COR-L47 (cell line): ENCODE data around the gene UGT1A9.
A peak's percentile ranks its signal among the peaks of the same experiment; 100 is the strongest.
"Not testable (repeated sequence)": the region's sequence is repeated elsewhere in the genome, so short reads cannot be mapped to it uniquely, and the experiment has no call there.

Experiments used
- DNase-seq: peaks from one replicate; lab custom pipeline; 2025; lab: John Stamatoyannopoulos, UW

Gene UGT1A9

DNA sequence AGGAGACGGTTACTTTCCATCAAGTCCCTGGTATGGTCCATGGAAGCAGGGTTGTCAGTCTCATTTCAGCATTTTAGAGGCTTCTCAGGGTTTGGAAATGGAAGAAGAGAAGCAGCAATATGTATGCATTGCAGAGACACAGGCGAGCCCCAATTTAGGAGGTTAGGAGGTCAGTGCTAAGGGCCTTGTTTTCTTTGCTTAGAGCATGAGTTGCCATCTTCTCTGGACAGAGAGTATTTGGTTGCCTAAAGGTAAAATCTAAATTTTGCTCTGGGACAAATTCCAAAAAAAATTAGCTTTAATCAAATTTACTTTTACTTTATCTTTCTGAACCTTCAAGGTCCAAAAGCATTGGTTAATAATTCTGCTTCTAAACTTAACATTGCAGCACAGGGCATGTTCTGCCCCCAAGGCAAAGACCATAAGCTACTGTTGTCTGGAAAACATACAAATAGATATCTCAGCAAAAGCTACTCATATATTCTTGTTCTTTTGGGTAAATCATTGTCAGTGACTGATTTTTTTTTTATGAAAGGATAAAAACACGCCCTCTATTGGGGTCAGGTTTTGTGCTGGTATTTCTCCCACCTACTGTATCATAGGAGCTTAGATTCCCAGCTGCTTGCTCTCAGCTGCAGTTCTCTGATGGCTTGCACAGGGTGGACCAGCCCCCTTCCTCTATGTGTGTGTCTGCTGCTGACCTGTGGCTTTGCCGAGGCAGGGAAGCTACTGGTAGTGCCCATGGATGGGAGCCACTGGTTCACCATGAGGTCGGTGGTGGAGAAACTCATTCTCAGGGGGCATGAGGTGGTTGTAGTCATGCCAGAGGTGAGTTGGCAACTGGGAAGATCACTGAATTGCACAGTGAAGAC, at the start of gene UGT1A9:
UGT1A9 (plus strand) TSS at position 609 of the 872 bp plus-strand sequence; CDS start at position 646, 37 bp downstream.
- no peak for DNase-seq

DNA sequence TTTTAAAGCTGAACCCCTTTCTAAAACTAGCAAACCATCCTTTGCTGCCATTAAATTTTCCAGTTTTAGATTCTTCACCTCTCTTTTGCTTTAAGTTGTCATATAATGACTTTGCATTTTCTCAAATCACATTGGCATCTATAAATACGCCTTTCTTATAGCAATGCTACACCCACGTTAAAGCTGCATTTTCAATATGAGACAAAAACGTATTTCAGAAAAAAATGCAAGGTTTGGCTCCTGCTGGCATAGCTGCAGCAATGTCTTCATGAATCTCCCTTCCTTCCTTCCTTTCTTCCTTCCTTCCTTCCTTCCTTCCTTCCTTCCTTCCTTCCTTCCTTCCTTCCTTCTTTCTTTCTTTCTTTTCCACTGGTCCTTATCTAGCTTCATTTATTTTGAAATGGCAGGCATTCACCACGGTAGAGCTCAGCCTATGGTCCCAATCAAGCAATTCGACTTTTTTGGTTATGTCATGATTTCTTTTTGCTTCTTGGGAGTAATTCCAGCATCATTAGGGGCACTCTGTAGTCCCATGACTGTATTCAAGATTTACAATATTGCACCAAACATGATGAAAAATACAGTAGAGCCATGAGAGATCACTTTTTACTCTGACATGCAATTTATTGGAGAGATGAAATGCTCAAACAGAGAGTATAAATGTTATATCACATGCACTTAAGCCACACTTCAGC, 44.2 kb upstream of the UGT1A9 start:
- DNase-seq, result no peak

DNA sequence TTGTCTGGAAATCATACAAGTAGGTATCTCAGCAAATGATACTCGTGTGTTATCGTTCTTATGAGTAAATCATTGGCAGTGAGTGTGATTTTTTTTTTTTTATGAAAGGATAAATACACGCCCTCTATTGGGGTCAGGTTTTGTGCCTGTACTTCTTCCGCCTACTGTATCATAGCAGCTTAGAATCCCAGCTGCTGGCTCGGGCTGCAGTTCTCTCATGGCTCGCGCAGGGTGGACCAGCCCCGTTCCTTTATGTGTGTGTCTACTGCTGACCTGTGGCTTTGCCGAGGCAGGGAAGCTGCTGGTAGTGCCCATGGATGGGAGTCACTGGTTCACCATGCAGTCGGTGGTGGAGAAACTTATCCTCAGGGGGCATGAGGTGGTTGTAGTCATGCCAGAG, 35.4 kb upstream of the UGT1A9 start, which contains the start of gene UGT1A10:
UGT1A10 (plus strand) TSS at position 143 of the 400 bp plus-strand sequence; CDS start at position 218, 75 bp downstream.
- not testable (repeated sequence) for DNase-seq

DNA sequence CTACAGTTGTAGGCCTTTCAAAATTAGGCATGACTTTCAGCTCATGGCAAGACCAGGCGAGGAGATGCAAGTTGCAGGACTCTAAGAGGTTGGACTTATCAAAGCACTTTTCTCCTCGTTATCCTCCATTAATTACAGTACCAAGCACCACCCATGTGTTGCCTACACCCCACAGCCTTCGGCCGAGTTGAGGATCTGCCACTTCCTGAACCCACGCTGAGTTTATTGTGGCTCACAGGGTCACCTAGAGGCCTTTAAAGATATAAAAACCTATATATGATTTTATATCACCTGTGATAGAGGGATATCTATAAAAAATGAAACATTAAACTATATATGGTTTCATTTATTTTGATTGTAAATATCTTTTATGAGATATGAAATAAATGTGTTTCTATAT, 32.9 kb upstream of the UGT1A9 start:
- DNase-seq, result no peak

DNA sequence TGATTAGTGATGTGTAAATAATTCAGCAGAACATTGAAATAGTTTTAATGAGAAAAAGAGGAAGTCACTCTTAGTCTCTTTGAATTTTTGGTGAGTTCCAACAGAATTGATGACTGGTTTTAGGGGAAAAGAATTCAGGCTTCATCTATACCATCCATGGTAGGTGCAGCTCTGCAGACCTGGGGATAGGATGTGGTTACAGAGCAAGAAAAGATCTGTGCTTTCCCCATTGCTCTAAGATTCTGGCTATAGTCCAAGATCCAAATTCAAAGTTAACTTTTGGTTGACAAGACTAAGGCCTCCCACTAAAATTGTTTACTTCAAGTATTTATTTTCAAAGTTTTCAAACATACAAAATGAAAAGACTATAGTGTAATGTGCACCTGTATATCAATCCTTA, 31.8 kb upstream of the UGT1A9 start:
- no peak for DNase-seq

DNA sequence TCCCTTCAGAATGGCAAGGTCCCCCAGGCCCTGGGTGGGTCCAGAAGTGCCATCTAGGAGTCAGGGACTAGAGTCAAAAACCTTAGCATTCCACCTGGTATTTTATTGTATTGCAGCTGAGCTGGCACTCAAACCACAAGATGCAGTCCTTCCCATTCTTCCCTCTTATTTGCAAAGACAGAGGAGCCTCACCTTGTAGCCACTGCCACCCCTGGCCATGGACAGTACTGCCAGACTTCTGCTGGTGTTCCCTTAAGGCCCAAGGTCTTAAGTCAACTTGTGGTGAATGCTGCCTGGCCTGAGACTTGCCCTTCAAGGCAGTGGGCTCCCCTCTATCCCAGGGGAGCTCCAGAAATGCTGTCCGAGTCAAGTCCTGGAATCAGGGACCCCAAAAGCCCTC, 28.6 kb upstream of the UGT1A9 start:
- DNase-seq, result no peak

DNA sequence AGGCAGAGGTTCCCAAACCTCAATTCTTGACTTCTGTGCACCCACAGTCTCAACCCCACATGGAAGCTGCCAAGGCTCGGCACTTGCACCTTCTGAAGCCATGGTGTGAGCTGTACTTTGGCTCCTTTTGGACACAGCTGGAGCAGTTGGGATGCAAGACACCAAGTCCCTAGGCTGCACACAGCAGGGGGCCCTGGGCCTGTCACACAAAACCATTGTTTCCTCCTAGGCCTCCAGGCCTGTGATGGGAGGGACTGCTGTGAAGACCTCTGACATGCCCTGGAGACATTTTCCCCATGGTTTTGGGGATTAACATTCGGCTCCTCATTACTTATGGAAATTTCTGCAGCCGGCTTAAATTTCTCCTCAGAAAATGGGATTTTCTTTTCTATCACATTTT, 25.7 kb upstream of the UGT1A9 start:
- DNase-seq, result not testable (repeated sequence)

DNA sequence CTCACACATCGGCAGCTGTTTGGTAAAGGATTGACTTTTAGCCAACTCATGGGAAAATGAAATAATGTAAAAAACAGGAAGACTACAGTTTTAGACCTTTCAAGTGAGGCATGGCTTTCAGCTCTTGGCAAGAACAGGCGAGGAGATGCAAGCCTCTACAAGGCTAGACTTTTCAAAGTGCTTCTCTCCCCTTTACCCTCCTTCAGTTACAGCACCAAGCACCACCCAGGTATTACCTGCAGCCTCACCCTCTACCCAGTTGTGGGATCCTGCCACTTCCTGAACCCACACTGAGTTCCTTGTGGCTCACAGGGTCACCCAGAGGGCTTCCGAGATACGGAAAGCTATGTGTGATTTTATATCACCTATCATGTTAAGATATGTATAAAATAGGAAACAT, 20.7 kb upstream of the UGT1A9 start:
- DNase-seq, result no peak

DNA sequence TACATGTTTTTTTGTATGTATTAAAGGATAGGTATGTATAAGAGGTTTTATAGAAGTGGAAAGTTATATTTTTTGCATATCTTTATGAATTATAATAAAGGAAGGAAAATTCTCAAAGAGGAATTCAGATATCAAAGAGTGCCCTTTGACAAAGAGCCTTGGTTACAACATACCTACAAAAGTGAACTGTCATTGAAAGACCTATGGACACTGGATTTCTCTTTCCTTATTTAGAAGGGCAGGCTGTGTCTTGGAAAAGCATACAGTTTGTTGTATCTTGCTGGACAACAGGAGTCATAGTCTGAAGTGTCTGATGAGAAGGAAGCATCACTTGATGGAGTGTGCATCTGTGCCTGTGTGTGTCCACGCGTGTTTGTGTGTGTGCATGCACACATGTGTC, 20.3 kb upstream of the UGT1A9 start:
- DNase-seq, result no peak

DNA sequence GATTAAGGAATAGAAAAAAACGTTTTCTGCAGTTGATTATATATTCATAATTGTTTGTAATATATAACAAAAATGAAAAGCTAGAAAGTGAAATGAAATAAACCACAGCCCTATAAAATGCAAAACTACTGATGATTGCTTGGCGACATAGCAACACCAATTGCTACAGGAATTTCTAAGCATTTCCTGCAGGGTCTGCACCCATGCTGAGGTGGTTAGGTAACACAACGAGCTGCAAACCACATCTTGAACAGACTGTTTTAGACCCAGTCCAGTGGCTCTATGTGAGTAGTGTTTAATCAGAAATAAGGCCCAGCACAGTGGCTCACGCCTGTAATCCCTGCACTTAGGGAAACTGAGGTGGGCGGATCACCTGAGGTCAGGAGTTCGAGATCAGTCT, 17.2 kb upstream of the UGT1A9 start:
- no peak for DNase-seq

DNA sequence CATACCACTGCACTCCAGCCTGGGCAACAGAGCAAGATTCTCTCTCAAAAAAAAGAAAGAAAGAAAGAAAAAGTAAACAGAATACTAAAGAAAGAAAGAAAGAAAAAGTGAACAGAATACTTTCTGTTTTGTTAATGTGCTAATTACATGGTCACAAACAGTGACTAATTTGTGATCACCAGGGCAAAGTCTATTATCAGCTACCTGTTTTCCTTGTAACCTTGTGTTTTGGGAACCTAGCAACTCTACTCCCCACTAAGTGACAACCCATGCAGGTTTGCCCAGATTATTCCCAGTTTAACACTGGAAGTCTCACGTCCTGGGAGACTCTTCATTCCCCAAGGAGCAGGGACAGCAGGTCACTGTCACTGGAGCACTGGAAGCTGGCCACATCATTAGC, 16.7 kb upstream of the UGT1A9 start:
- DNase-seq, result no peak

DNA sequence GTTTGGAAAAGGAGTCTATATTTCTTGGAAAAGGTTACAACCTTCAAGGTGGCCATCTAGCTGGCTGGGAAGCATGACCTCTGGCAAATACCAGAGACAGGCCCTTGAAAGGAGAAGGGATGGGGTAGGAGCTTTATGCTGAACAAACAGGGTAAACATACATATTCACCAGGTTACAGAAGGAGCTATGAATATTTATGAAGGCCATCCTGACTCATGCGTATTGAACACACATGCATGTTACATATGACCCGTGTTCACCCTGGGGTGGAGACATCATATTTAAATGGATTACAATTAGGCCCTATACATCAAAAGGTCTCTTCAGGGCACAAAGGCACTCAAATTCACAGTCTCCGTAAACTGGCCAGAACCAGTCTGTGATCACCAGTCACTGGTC, 15.8 kb upstream of the UGT1A9 start:
- DNase-seq, result not testable (repeated sequence)

DNA sequence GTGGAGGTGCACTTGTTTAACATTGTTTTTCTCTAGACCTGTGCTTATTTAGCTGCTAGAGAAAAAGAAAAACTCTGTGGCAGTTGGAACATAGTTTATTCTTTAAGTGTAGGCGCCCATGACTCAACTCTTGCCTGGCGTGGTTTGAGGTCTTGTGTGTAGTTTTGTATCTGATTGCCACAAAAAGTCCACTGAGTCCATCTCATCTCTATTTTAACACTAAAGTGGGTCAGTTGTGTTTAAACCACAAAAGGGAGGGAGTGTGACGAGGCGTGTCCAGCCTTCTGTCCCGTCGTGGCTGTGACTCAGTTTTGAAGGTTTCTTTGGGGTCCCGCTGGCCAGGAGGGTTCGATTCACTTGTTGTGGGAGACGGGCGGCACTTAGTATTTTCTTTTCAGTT, 15.3 kb upstream of the UGT1A9 start:
- no peak for DNase-seq

DNA sequence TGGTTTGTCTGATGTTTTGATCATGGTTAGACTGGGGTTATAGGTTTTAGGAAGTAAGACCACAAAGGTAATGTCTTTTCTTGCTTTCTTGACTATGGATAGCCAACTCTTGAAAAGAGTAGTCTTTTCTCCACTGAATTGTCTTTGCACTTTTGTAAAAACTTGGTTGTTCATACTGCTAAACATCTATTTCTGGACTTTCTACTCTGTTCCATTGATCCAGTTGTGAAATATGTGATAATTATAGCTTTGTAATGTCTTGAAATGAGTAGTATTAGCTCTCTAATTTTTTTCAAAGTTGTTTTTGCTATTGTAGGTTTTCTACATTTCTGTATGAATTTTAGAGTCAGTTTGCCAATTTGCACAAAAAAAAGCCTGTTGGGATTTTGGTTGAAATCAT, 13.1 kb upstream of the UGT1A9 start:
- no peak for DNase-seq

DNA sequence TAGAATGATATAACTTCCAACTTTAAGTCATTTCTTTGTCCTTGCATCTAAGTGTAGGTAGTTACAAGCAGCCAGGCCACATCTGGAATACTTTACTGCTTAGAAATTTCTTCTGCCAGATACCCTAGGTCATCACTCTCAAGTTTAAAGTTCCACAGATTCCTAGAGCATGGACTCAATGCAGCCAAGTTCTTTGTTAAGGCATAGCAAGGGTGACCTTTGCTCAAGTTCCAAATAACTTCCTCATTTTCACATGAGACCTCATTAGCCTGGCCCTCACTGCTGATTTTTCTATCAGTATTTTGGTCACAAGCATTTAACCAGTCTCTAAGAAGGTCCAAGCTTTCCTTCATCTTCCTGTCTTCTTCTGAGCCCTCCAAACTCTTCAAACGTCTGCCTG, 7.8 kb upstream of the UGT1A9 start:
- no peak for DNase-seq

DNA sequence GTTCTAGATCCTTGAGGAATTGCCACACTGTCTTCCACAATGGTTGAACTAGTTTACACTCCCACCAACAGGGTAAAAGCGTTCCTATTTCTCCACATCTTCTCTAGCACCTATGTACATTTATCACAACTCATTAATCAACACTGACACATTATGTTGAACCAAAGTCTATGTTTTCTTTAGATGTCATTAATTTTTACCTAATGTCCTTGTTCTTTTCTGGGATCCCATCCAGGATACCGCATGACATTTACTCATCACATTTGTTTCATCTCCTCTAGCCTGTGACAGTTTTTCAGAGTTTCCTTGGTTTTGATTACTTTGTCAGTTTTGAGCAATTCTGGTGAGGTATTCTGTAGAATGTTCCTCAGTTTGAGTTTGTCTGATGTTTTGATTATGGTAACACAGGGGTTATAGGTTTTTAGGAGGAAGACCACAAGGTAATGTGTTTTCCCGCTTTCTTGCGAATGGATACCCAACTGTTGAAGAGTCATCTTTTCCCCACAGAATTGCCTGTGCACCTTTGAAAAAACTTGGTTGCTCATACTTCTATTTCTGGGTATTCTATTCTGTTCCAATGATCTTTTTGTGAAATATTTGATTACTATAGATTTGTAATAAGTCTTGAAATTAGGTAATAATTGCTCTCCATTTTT, 3.0 kb upstream of the UGT1A9 start:
- DNase-seq, result no peak

DNA sequence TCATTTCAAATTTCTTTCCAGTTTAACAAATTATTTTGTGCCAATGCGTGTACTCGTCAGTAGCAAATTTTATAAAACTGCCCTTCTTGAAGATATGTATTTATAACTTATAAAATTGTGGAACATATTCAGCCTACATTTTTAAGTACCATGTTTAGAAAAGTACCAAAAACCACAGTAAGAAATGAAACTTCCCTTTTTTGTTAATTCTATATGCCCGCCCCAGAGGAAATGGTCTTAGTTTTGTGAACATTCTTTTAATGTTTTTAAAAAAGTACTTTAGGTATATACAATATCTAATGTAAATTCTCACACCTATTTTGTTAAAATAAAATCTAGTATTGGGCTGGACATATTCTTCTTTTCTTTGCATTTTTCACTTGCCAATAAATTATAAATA, 1.2 kb downstream of the UGT1A9 start:
- no peak for DNase-seq

DNA sequence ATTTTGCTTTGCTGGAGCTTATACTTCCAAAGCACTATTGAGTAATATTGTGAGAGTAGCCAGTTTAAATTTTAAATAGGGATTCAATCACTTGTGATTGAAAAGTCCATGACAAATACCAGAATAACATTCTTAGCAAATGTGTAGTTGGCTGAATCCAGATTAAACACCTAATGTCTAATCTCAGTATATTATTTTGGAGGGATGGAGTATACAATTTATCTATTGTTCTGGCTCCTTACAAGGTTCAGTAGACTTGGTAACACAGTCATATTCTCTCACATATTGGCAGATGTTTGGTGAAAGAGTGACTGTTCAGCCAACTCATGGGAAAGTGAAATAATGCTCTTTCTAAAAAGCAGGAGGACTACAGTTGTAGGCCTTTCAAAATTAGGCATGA, 2.2 kb downstream of the UGT1A9 start:
- no peak for DNase-seq

DNA sequence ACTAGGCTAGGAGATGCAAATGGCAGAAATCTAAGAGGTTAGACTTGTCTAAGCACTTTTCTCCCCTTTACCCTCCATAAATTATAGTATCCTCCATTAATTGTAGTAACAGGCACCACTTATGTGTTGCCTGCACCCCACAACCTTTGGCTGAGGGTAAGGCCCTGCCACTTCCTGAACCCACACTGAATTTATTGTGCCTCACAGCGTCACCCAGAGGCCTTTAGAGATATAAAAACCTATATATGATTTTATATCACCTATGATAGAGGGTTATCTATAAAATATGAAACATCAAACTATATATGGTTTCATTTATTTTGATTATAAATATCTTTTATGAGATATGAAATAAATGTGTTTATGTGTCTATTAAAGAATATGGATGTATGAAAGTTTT, 2.6 kb downstream of the UGT1A9 start:
- no peak for DNase-seq

DNA sequence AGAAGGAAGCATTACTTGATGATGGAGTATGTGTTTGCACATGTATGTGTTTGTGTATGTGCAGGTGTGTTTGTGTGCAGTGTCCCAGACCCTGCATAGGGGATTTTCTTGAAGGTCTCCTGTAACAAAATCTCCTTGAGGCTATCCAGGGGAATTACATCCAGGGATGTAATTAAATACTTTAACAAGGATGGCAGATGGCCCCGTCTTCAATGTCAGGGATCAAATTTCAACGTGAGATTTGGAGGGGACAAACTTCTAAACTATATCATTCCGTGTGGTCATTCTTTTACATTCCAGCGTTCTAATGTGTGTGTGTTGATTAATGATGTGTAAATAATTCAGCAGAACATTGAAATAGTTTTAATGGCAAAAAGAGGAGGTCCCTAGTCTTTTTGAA, 3.3 kb downstream of the UGT1A9 start:
- DNase-seq, result no peak

DNA sequence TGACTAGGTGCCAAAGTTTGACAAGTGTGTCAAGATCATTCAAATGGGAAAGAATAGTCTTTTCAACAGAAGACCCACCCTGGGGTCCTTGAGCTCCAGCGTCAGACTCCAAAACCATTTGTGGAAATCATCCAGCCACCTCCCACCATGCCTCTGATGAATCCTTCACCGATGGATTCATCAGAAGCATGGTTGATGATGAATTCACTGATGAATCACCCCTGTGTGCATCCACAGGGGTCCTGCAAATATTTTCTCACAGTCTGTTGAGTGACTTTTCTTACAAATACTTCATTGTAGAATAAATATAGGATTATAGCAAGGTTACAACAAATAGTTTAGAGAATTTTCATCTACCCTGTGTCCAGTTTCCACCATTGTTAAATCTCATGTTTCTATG, 4.3 kb downstream of the UGT1A9 start:
- no peak for DNase-seq

DNA sequence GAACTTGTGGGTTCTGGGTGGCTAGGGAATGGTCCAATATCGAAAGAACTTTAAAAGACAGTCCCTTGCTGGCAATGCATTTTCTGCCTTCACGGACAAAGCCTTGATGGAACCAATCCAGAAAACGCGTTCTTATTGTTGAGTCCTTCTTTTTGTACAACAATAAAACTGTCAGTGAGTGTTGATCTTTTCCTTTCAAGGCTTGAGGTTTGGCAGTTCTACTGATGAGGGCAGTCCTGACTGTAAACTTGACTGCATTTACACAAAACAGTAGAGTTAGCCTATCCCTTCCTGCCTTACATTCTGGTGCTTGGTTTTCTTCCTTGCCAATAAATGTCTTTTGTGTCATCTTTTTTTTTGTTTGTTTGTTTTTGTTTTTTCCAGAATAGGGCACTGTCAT, 7.5 kb downstream of the UGT1A9 start:
- peak; percentile 5 for DNase-seq
